Measurements from ENCODE around the gene RNF223. TPM values are rescaled to one million over a fixed set of nuclear protein-coding genes. Genes with fewer than 3 reads are reported as not detected.

Gene RNF223
- total RNA-seq, 1 donor from 2014 or later, result 7.5 TPM

DNA sequence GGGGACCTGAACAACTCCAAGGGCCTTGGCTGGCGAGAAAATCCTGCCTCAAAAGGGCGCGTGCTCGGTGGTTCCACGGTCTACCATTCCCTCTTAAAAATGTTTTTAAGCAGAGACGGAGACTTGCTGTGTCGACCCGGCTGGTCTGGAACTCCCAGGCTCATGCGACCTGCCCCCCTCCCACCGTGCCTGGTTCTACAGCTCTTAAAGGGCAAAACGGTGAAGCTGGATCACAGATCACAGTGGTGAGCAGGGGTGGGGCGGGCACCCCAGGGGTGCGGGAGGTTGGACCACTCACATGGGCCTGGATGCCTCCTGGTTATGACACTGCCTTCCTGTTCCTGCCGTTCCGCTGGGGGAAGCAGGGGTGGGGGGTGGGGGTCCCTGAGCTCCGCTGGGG lies 46.0 kb upstream of the RNF223 start:
- TF ChIP-seq, protein P1, sequence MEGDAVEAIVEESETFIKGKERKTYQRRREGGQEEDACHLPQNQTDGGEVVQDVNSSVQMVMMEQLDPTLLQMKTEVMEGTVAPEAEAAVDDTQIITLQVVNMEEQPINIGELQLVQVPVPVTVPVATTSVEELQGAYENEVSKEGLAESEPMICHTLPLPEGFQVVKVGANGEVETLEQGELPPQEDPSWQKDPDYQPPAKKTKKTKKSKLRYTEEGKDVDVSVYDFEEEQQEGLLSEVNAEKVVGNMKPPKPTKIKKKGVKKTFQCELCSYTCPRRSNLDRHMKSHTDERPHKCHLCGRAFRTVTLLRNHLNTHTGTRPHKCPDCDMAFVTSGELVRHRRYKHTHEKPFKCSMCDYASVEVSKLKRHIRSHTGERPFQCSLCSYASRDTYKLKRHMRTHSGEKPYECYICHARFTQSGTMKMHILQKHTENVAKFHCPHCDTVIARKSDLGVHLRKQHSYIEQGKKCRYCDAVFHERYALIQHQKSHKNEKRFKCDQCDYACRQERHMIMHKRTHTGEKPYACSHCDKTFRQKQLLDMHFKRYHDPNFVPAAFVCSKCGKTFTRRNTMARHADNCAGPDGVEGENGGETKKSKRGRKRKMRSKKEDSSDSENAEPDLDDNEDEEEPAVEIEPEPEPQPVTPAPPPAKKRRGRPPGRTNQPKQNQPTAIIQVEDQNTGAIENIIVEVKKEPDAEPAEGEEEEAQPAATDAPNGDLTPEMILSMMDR (IDR thresholded peaks at IDR 0.05; ENCODE audit: insufficient read depth, low read length, poor library complexity, severe bottlenecking), result no peak
- Histone ChIP-seq H3K27me3 (ENCODE audit: control insufficient read depth, insufficient read depth, low read length) (peaks cover 20% of the 10 kb centered on the region), H3K36me3 (ENCODE audit: control insufficient read depth, insufficient read depth, low read length) (no peaks in the 10 kb centered on the region), H3K4me3 (ENCODE audit: low read depth, low read length) (no peak overlapping the region)
- DNase-seq (ENCODE audit: low read depth), result no peak

DNA sequence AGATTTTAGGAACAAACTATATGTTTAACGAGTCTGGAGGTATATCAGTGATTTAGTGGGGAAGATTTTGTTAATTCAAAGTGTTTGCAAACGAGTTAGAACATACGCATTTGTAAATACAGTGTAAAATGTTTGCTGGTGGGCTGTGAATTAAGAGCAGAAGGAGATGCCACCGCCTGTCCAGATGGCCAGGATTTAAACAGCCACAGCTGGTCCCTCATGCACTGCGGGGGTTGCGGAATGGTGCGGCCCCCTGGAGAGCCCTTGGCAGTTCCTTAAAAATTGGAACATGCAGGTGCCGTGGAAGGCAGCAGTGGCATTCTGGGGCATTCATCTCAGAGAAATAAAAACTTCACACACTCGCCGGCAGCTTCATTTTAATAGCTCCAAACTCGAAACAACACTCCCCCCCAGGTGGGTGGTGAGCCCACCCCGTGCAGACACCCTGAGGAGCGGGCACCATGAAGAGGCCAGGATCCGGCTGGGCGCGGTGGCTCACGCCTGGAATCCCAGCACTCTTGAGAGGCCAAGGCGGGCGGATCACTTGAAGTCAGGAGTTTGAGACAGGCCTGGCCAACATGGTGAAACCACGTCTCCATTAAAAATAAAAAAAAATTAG lies 45.3 kb upstream of the RNF223 start:
- Histone ChIP-seq H3K27me3 (ENCODE audit: control insufficient read depth, insufficient read depth, low read length) (peaks cover 20% of the 10 kb centered on the region), H3K4me3 (ENCODE audit: low read depth, low read length) (no peak overlapping the region), H3K36me3 (ENCODE audit: control insufficient read depth, insufficient read depth, low read length) (no peaks in the 10 kb centered on the region)
- no peak for DNase-seq (ENCODE audit: low read depth)
- TF ChIP-seq, protein P1 (IDR thresholded peaks at IDR 0.05; ENCODE audit: insufficient read depth, low read length, poor library complexity, severe bottlenecking), result no peak

DNA sequence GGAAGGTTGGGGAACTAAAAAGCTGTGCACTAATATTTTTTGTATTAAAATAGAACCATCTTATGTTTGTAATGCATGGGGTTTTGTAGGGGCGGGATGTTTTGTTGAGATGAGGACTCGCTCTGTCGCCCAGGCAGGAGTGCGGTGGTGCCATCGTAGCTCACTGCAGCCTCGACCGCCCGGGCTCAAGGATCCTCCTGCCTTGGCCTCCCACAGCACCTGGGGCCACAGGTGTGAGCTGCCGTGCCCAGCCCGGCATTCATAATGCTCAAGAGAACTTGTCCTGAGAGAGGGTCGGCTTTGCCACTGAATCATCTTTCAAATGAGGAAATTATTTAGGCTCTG lies 44.7 kb upstream of the RNF223 start:
- DNase-seq (ENCODE audit: low read depth), result no peak
- H3K36me3 ChIP-seq (ENCODE audit: control insufficient read depth, insufficient read depth, low read length), result no peaks in the 10 kb centered on the region
- no peak overlapping the region for H3K4me3 ChIP-seq (ENCODE audit: low read depth, low read length)
- peaks cover 20% of the 10 kb centered on the region for H3K27me3 ChIP-seq (ENCODE audit: control insufficient read depth, insufficient read depth, low read length)
- TF ChIP-seq, protein P1 (IDR thresholded peaks at IDR 0.05; ENCODE audit: insufficient read depth, low read length, poor library complexity, severe bottlenecking), result no peak

DNA sequence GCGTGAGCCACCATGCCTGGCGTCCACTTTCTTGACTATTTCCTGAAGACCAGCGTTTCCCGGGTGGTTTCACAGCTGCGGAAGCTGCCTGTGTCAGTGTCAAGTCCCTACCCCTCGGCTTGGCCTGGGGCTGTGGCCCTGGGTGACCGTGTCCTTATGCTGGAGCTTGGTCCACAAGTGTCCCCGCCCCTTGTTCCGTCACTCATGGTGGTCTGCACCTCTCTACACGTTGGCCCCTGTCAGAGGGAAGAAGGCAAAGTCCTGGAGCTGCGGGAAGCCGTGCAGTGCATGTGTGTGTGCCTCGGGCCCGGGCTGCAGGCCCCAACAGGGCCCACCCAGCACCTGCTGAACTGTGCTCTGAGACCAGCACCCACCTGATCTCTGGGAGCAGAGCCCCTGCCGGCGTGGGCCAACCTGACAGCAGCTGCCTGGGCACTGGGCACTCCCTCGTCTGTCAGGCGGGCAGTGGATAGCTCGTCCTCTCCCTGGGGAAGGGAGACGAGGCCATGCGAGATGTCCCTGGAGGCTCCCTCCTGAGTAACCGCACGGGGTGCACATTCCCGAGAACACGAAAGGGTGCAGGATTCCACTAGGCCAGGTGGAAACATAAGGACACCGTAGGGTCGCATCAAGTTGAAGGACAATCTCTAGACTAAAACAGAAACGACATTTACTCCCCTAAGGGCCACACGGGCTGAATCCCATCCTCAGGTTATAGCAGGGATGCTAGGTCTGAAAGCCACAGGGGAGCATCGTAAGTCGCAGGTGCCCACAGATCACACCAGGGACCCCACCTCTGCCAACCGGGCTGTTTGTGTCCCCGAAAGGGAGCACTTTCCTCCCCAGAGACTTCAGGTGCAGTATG lies 44.1 kb upstream of the RNF223 start:
- no peak overlapping the region for H3K4me3 ChIP-seq (ENCODE audit: low read depth, low read length)
- no peaks in the 10 kb centered on the region for H3K36me3 ChIP-seq (ENCODE audit: control insufficient read depth, insufficient read depth, low read length)
- DNase-seq (ENCODE audit: low read depth), result no peak
- peaks cover 20% of the 10 kb centered on the region for H3K27me3 ChIP-seq (ENCODE audit: control insufficient read depth, insufficient read depth, low read length)
- TF ChIP-seq, protein P1 (IDR thresholded peaks at IDR 0.05; ENCODE audit: insufficient read depth, low read length, poor library complexity, severe bottlenecking), result no peak

DNA sequence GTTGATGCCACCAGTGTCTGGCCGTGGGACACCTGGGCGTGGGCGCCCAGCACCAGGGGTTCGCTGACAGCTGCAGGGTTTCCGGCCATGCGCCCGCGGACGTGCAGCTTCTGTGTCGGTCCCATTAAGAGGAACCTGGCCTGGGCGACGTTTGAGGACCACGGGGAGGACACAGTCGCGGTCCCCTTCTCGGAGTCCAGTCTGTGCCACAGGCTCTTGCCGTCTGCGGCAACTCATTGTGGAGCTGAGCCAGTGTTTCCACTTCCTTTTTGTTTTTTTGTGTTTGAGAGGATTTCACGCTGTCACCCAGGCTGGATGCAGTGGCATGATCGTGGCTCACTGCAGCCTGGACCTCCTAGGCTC lies 43.3 kb upstream of the RNF223 start:
- DNase-seq (ENCODE audit: low read depth), result no peak
- TF ChIP-seq, protein P1 (IDR thresholded peaks at IDR 0.05; ENCODE audit: insufficient read depth, low read length, poor library complexity, severe bottlenecking), result no peak
- H3K4me3 ChIP-seq (ENCODE audit: low read depth, low read length), result no peak overlapping the region
- no peaks in the 10 kb centered on the region for H3K36me3 ChIP-seq (ENCODE audit: control insufficient read depth, insufficient read depth, low read length)
- peaks cover 20% of the 10 kb centered on the region for H3K27me3 ChIP-seq (ENCODE audit: control insufficient read depth, insufficient read depth, low read length)
